MCF 10A (cell line): ENCODE results near the gene FAM181A. TPM values are rescaled to one million over a fixed set of nuclear protein-coding genes. Genes with fewer than 3 reads are reported as not detected.

Source experiments
- BruUV-seq: library from RNA; stranded (reverse); fragments of 400-500 nt; replicated peaks from 2 replicates; lab custom pipeline; 2021; lab: Mats Ljungman, UMichigan
- CTCF ChIA-PET: fragments of 300-600 bp; sonication (Branson Sonifier 250); formaldehyde crosslinking; extraction: SDS; loops from one replicate; lab custom pipeline; 2021; ENCODE audit warnings: antibody characterized with exemption, inconsistent platforms; lab: Yijun Ruan, JAX
- POLR2A ChIA-PET: fragments of 300-600, 350-650 bp; sonication (Branson Sonifier 250); formaldehyde crosslinking; extraction: SDS; loops from one replicate; lab custom pipeline; 2020; ENCODE audit warnings: antibody characterized with exemption, inconsistent platforms; lab: Yijun Ruan, JAX
- DNase-seq: peaks from one replicate; pipeline ENCODE4 v3.0.0-alpha.2; 2018; ENCODE audit not compliant: unreplicated experiment
- H3K27ac Mint-ChIP-seq: one replicate; pipeline ENCODE4 v1.8.0; 2022; ENCODE audit warnings: mild to moderate bottlenecking, low read depth, mixed read lengths; ENCODE audit not compliant: unreplicated experiment
- H3K27me3 Mint-ChIP-seq: one replicate; pipeline ENCODE4 v1.8.0; 2022; ENCODE audit warnings: mixed read lengths; ENCODE audit not compliant: insufficient read depth, unreplicated experiment
- H3K36me3 Mint-ChIP-seq: one replicate; pipeline ENCODE4 v1.8.0; 2022; ENCODE audit warnings: mild to moderate bottlenecking, moderate library complexity, mixed read lengths; ENCODE audit not compliant: insufficient read depth, unreplicated experiment
- H3K4me1 Mint-ChIP-seq: one replicate; pipeline ENCODE4 v1.8.0; 2022; ENCODE audit warnings: mixed read lengths; ENCODE audit not compliant: insufficient read depth, unreplicated experiment
- H3K4me3 Mint-ChIP-seq: one replicate; pipeline ENCODE4 v1.8.0; 2022; ENCODE audit warnings: mild to moderate bottlenecking, moderate library complexity, mixed read lengths; ENCODE audit not compliant: unreplicated experiment
- H3K9me3 Mint-ChIP-seq: one replicate; pipeline ENCODE4 v1.8.0; 2022; ENCODE audit warnings: mixed read lengths; ENCODE audit not compliant: unreplicated experiment
- intact Hi-C: fragments of 100-400 bp; cut with micrococcal nuclease; formaldehyde crosslinking; loops from 2 replicates; pipeline ENCODE4 v1.14.1; 2022
- total RNA-seq: library from RNA; stranded (reverse); gene quantifications from 2 replicates; pipeline ENCODE4 v1.2.3, GENCODE V29; 2022
- TF ChIP-seq, protein P1 (sequence below): fragments of 200-600 bp; IDR thresholded peaks from one replicate; pipeline ENCODE4 v1.8.0; 2022; ENCODE audit warnings: antibody characterized with exemption, mild to moderate bottlenecking; ENCODE audit not compliant: unreplicated experiment

The FAM181A gene
- total RNA-seq, 1 experiment from 2014 or later = not detected

DNA sequence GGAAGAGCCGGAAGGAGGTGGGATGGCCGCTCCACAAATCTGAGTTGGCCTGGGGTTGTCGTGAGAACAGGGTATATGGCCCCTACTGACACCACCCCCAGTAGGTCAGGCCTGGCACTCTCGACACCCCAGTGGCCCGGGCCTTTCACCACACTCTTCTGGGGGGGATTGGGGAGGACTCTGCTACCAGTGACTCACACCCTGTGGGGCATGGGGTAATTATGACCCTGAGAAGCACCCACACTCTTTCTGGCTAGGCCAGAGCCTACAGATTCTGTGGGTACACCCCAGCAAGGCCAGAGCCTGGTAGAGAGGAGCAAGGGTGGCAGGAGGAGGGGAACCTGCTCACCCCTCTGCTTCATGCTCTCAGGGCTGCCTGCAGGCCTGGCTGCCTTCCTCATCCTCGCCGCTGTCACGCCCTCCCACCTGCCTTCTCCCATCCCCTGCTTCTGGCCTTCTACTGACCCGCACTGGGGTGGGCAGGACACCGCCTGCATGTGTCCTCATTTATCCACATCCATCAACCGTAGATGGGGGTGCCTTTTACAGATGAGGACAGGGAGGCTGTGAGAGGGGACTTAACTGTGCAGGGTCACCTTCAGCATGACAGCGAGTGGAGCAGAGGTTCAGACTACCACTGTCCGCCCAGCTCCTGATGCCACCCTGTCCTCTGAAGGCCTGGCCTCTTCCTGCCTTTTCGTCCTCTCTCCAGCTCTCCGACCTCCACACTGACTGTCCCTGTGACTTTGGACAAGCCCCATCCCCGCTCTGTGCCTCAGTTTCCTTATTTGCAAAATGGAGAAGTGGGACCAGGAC, 30.8 kb downstream of the FAM181A start:
- peaks cover 6% of the 10 kb centered on the region for H3K36me3 Mint-ChIP-seq
- intact Hi-C loops = loop anchor here (2.0 kb wide), 1 partner anchor 17 kb away; no protein-coding TSS in a partner anchor
- DNase-seq = no peak
- TF ChIP-seq, protein P1, sequence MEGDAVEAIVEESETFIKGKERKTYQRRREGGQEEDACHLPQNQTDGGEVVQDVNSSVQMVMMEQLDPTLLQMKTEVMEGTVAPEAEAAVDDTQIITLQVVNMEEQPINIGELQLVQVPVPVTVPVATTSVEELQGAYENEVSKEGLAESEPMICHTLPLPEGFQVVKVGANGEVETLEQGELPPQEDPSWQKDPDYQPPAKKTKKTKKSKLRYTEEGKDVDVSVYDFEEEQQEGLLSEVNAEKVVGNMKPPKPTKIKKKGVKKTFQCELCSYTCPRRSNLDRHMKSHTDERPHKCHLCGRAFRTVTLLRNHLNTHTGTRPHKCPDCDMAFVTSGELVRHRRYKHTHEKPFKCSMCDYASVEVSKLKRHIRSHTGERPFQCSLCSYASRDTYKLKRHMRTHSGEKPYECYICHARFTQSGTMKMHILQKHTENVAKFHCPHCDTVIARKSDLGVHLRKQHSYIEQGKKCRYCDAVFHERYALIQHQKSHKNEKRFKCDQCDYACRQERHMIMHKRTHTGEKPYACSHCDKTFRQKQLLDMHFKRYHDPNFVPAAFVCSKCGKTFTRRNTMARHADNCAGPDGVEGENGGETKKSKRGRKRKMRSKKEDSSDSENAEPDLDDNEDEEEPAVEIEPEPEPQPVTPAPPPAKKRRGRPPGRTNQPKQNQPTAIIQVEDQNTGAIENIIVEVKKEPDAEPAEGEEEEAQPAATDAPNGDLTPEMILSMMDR = no peak
- H3K27me3 Mint-ChIP-seq = no peaks in the 10 kb centered on the region
- H3K4me1 Mint-ChIP-seq = peaks cover 16% of the 10 kb centered on the region
- POLR2A ChIA-PET = interaction anchor here (3.4 kb wide), 1 partner anchor 17 kb away, joined by 11 read pairs; no protein-coding TSS in a partner anchor
- no TSS peak for BruUV-seq
- H3K4me3 Mint-ChIP-seq = no peak overlapping the region
- no peaks in the 10 kb centered on the region for H3K9me3 Mint-ChIP-seq
- no peak overlapping the region for H3K27ac Mint-ChIP-seq
- CTCF ChIA-PET = interaction anchor here (0.9 to 1.2 kb wide), 2 partner anchors 11 to 301 kb away, joined by 3 to 4 read pairs; no protein-coding TSS in a partner anchor

DNA sequence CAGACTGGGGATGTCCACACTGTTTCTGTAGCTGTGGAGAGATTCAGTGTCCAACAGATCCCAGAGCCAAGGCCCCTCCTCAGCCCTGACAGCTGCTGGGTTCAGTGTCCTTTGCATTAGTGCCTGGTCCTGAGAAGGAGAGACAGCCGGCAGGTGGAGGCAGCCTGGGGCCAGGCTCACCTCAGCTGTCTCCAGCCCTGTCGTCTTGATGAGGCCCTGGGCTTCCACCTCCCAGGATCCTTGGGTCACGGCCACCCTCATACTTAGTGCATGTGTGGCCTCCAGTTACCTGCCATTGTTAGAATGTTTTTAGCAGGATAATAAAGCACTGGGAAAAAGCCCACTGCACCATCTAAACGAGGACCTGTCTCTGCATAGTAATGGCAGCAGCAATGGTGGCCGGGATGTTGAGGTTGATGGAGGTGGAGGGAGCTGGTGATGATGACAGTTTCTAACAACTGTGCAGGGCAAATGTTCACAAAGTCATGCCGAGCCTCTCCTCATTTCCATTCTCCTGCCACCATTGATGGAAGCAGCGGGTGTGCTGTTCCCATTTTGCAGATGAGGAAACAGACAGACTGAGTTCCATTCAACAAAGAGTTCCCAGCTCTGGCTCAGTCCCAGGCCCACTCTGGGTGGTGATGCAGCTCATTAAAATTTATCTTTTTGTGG, 31.6 kb downstream of the FAM181A start:
- Mint-ChIP-seq H3K27ac (peak overlapping the region; percentile 79), H3K4me3 (peak overlapping the region; percentile 18), H3K4me1 (peaks cover 16% of the 10 kb centered on the region), H3K27me3 (no peaks in the 10 kb centered on the region), H3K9me3 (no peaks in the 10 kb centered on the region), H3K36me3 (peaks cover 6% of the 10 kb centered on the region)
- CTCF ChIA-PET = interaction anchor here (0.9 to 1.2 kb wide), 2 partner anchors 12 to 94 kb away, joined by 4 read pairs; no protein-coding TSS in a partner anchor
- intact Hi-C loops = loop anchor here (1.0 to 2.0 kb wide), 2 partner anchors 18 to 37 kb away; no protein-coding TSS in a partner anchor
- TF ChIP-seq, protein P1 = no peak
- no TSS peak for BruUV-seq
- POLR2A ChIA-PET = interaction anchor here (1.0 to 3.4 kb wide), 2 partner anchors 18 to 123 kb away, joined by 3 to 11 read pairs; partner anchors contain the start of genes DDX24 and IFI27L1
- DNase-seq = no peak

DNA sequence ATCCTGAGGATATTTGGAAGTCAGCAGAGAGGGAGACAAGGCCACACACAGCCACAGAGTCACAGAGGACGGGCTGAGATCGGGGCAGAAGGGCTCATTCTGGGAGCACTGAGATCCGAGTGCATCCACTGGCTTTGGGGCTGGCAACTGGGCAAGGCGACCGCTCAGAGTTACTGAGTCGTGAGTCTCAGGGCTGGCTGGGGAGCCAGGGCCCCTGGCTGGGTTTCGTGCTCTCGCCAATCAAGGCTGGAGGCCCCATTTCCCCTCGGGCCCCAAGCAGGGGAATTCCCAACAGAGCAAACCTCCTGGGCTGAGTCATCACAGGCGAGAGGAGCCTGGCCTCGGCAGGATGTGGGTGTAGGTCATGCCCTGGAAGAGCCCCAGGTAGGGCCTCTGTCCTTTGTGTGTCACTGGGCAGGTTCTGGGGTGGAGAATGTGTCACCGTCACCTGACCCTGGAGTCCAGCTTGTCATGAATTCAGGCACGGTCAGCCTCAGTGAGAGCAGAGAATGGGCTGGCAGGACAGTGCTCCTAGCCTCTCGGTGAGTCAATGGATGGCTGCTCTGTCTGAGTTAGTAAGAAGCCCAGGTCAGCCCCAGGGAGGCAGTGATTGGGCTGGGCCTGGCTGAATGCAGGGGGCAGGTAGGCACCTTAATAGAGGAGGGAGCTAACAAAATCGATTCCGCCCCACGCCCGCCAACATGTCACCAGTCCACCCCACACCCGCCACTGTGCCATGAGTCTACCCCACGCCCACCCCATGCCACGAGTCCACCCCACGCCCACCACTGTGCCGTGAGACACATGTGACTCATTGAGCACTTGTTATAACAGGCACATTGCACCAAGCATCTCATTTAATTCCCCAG, 32.3 kb downstream of the FAM181A start:
- DNase-seq = peak; percentile 99
- no peaks in the 10 kb centered on the region for H3K9me3 Mint-ChIP-seq
- POLR2A ChIA-PET = interaction anchor here (1.0 to 3.4 kb wide), 2 partner anchors 18 to 122 kb away, joined by 3 to 11 read pairs; partner anchors contain the start of genes DDX24 and IFI27L1
- H3K4me1 Mint-ChIP-seq = peaks cover 16% of the 10 kb centered on the region
- H3K36me3 Mint-ChIP-seq = peaks cover 6% of the 10 kb centered on the region
- peak overlapping the region; percentile 79 for H3K27ac Mint-ChIP-seq
- no TSS peak for BruUV-seq
- CTCF ChIA-PET = interaction anchor here (0.6 to 1.3 kb wide), 6 partner anchors 12 to 1058 kb away, joined by 3 to 5 read pairs (median 4); no protein-coding TSS in a partner anchor
- intact Hi-C loops = loop anchor here (1.0 to 2.0 kb wide), 2 partner anchors 19 to 36 kb away; no protein-coding TSS in a partner anchor
- TF ChIP-seq, protein P1 = no peak
- no peaks in the 10 kb centered on the region for H3K27me3 Mint-ChIP-seq
- peak overlapping the region; percentile 18 for H3K4me3 Mint-ChIP-seq
